ENCODE results near the gene LRP1B. TPM values are rescaled to one million over a fixed set of nuclear protein-coding genes. Genes with fewer than 3 reads are reported as not detected.

The LRP1B gene
- total RNA-seq, 2 donors from 2014 or later: 0.91 to 1.2 TPM

DNA sequence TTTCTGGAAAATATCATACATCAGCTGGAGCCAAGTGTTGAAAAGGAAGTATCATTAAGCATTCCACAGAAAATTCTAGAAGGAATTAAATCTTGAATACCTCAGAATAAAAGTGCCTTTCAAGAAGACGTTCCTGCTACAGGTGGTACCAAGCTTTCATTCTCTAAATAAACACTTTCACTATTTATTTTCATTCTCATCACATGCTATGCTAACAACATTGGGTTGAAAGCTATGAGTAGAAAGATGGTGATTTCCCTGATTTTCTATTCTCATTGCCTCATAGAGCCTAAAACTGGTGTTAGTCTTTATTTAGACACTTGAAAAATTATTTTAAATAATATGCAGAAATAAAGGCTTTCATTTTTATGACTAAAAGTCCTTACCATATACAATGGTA, 324.7 kb downstream of the LRP1B start:
- Histone ChIP-seq H3K36me3 (no peaks in the 10 kb centered on the region), H3K27me3 (replicated peaks; ENCODE audit: insufficient read depth) (no peaks in the 10 kb centered on the region), H3K4me1 (replicated peaks) (no peaks in the 10 kb centered on the region), H3K27ac (no peak overlapping the region), H3K4me3 (no peak overlapping the region), H3K9me3 (no peaks in the 10 kb centered on the region)
- 49% methylated on average over 1 of the region's 1 CpG for WGBS
- DNase-seq (ENCODE audit: low spot score): no peak
- TF ChIP-seq, protein P1, sequence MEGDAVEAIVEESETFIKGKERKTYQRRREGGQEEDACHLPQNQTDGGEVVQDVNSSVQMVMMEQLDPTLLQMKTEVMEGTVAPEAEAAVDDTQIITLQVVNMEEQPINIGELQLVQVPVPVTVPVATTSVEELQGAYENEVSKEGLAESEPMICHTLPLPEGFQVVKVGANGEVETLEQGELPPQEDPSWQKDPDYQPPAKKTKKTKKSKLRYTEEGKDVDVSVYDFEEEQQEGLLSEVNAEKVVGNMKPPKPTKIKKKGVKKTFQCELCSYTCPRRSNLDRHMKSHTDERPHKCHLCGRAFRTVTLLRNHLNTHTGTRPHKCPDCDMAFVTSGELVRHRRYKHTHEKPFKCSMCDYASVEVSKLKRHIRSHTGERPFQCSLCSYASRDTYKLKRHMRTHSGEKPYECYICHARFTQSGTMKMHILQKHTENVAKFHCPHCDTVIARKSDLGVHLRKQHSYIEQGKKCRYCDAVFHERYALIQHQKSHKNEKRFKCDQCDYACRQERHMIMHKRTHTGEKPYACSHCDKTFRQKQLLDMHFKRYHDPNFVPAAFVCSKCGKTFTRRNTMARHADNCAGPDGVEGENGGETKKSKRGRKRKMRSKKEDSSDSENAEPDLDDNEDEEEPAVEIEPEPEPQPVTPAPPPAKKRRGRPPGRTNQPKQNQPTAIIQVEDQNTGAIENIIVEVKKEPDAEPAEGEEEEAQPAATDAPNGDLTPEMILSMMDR (IDR thresholded peaks at IDR 0.05): no peak
- TF ChIP-seq POLR2A (IDR thresholded peaks at IDR 0.05): no peak
- intact Hi-C loops (cut with DNase I): no loop called here

GRCh38 chr2:141805302-141805701, 325.5 kb downstream of the LRP1B start:
- Histone ChIP-seq H3K36me3 (no peaks in the 10 kb centered on the region), H3K9me3 (no peaks in the 10 kb centered on the region), H3K27me3 (replicated peaks; ENCODE audit: insufficient read depth) (no peaks in the 10 kb centered on the region), H3K27ac (no peak overlapping the region), H3K4me3 (no peak overlapping the region), H3K4me1 (replicated peaks) (no peaks in the 10 kb centered on the region)
- intact Hi-C loops (cut with DNase I): no loop called here
- WGBS: 99% methylated on average over 3 of the region's 3 CpGs
- no peak for DNase-seq (ENCODE audit: low spot score)
- TF ChIP-seq POLR2A (IDR thresholded peaks at IDR 0.05) (no peak), POLR2AphosphoS5 (IDR thresholded peaks at IDR 0.05) (no peak)
- TF ChIP-seq, protein P1 (IDR thresholded peaks at IDR 0.05): no peak

GRCh38 chr2:141796449-141796848, 334.4 kb downstream of the LRP1B start:
- Histone ChIP-seq H3K27me3 (replicated peaks; ENCODE audit: insufficient read depth) (no peaks in the 10 kb centered on the region), H3K9me3 (no peaks in the 10 kb centered on the region), H3K36me3 (no peaks in the 10 kb centered on the region), H3K27ac (no peak overlapping the region), H3K4me1 (replicated peaks) (no peaks in the 10 kb centered on the region), H3K4me3 (no peak overlapping the region)
- TF ChIP-seq, protein P1 (IDR thresholded peaks at IDR 0.05): no peak
- TF ChIP-seq POLR2A (IDR thresholded peaks at IDR 0.05): no peak
- TF ChIP-seq POLR2AphosphoS5 (IDR thresholded peaks at IDR 0.05): no peak
- intact Hi-C loops (cut with DNase I): no loop called here
- DNase-seq (ENCODE audit: low spot score): no peak

DNA sequence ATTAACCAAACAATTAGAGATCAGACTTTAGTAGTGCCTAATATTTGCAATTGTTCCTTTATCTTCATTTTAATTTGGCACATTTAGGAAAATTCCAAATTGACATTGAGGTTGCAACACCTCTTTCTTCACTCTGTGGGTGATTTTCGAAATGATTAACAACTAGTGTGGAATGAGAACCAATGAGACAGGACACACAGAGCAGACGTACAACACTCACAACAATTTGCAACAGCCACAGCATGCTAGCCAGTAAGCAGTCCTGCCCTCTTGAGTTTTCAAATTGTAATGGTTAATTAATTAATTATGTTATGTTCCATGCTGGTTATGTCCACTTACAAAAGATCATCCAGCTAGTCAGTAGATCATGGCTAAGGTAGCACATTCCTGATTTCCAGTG, 339.3 kb downstream of the LRP1B start:
- 88% methylated on average over 2 of the region's 2 CpGs for WGBS
- DNase-seq (ENCODE audit: low spot score): no peak
- TF ChIP-seq POLR2AphosphoS5 (IDR thresholded peaks at IDR 0.05) (no peak), POLR2A (IDR thresholded peaks at IDR 0.05) (no peak)
- TF ChIP-seq, protein P1 (IDR thresholded peaks at IDR 0.05): no peak

GRCh38 chr2:141782574-141782973, 348.2 kb downstream of the LRP1B start:
- WGBS: 58% methylated on average over 1 of the region's 1 CpG
- H3K4me3 ChIP-seq: no peak overlapping the region
- no peaks in the 10 kb centered on the region for H3K9me3 ChIP-seq
- intact Hi-C loops (cut with DNase I): no loop called here
- no peak overlapping the region for H3K27ac ChIP-seq
- H3K36me3 ChIP-seq: no peaks in the 10 kb centered on the region
- no peaks in the 10 kb centered on the region for H3K27me3 ChIP-seq (replicated peaks; ENCODE audit: insufficient read depth)
- DNase-seq (ENCODE audit: low spot score): no peak
- H3K4me1 ChIP-seq (replicated peaks): no peaks in the 10 kb centered on the region
- TF ChIP-seq POLR2A (IDR thresholded peaks at IDR 0.05) (no peak), POLR2AphosphoS5 (IDR thresholded peaks at IDR 0.05) (no peak)
- TF ChIP-seq, protein P1 (IDR thresholded peaks at IDR 0.05): no peak

More for the DNA sequence above, 339.3 kb downstream of the LRP1B start:
- no peak overlapping the region for H3K27ac ChIP-seq
- no peaks in the 10 kb centered on the region for H3K36me3 ChIP-seq
- no peaks in the 10 kb centered on the region for H3K9me3 ChIP-seq
- no peaks in the 10 kb centered on the region for H3K27me3 ChIP-seq (replicated peaks; ENCODE audit: insufficient read depth)
- intact Hi-C loops (cut with DNase I): no loop called here
- no peaks in the 10 kb centered on the region for H3K4me1 ChIP-seq (replicated peaks)
- no peak overlapping the region for H3K4me3 ChIP-seq
